GM12873 (cell line): ENCODE measurements around the gene KCNIP3.

Source experiments
- CTCF ChIP-seq: IDR thresholded peaks from 2 replicates; pipeline ENCODE4 v1.5.1; 2012; ENCODE audit warnings: low read depth, mild to moderate bottlenecking, moderate library complexity, low read length, control low read depth; ENCODE audit not compliant: insufficient read depth; ENCODE audit errors: missing control alignments

KCNIP3 gene

GRCh38 chr2:95385570-95385984 lies 88.4 kb downstream of the KCNIP3 start:
- no peak for TF ChIP-seq CTCF

GRCh38 chr2:95386031-95386430 lies 88.9 kb downstream of the KCNIP3 start:
- no peak for TF ChIP-seq CTCF

- TF ChIP-seq CTCF, result no peak
Measured at GRCh38 chr2:95387358-95387757, 90.2 kb downstream of the KCNIP3 start.

GRCh38 chr2:95388091-95388692 lies 91.0 kb downstream of the KCNIP3 start:
- no peak for TF ChIP-seq CTCF

GRCh38 chr2:95388856-95389244 lies 91.7 kb downstream of the KCNIP3 start:
- TF ChIP-seq CTCF, result no peak

GRCh38 chr2:95389245-95390119 lies 92.3 kb downstream of the KCNIP3 start:
- peak; percentile 98 for TF ChIP-seq CTCF

GRCh38 chr2:95390272-95390880 lies 93.2 kb downstream of the KCNIP3 start:
- TF ChIP-seq CTCF, result no peak
